Occipital lobe (tissue), 2 donors: ENCODE data around the gene RANBP9. TPM values are rescaled to one million over a fixed set of nuclear protein-coding genes. Genes with fewer than 3 reads are reported as not detected.

Source experiments
- DNase-seq: peaks from one replicate; lab custom pipeline; 2025; lab: John Stamatoyannopoulos, UW
- total RNA-seq: library from RNA; depleted of rRNA; stranded (reverse); fragments of >200 nt; gene quantifications from one replicate; pipeline ENCODE4 v1.2.3, GENCODE V29; 2014

RANBP9 gene
- total RNA-seq, 1 donor from 2014 or later, result 90.5 TPM

DNA sequence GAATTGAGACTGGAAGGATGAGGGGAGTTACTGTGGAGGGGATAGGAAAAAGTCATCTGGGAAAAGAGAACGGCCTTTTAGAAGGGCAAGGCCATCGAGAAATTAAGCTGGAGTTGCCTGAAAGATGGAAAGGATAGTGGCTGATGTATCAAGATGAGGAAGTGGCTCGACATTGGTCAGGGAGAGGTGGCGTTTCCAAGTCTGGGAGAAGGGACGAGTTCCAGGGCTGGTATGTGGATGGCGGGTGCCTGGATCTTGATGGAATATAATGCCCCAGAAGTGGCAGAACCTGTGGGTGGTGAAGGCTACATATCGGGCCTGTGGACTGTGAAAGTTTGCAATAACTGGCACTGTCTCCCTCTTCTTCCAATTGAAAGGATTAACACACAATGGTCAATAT, 139.4 kb downstream of the RANBP9 start:
- no peak for DNase-seq

Other genes with a start within 250 kb of the RANBP9 start
- gene GFOD1, start 224.2 kb downstream of the RANBP9 start, total RNA-seq, result 38.2 TPM
- gene SIRT5, start 137.2 kb downstream of the RANBP9 start, total RNA-seq, result 23.2 TPM
- gene NOL7, start 96.5 kb downstream of the RANBP9 start, total RNA-seq, result 44.1 TPM
- gene MCUR1, start 102.7 kb upstream of the RANBP9 start, total RNA-seq, result 34.6 TPM
- 73.6 TPM for gene RNF182, start 213.1 kb upstream of the RANBP9 start, total RNA-seq